Measurements from ENCODE around the gene ALDH1L1.

ALDH1L1 gene

DNA sequence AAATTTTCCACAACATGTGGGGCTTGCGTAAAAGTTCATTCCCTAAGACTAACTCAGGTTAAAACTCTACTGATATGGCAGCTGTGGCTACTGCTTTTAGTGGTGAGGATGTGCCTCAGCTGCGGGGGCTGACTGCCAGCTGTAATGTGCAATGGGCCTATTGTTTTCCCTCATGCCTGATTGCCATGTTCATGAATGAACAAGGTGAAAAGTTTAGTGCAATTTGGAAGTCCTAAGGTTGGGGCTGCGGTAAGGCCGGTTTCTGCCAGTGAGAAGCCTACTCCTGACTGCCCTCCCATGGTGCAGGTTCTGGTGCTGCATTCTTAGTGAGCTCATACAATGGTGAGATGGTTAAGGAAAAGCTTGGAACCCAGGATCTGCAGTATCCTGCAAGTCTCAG is 10.9 kb upstream of the ALDH1L1 start:
- no peak for FAIRE-seq

- FAIRE-seq, result no peak
These were observed 7.5 kb upstream of the ALDH1L1 start for GRCh38 chr3:126187920-126188319.

DNA sequence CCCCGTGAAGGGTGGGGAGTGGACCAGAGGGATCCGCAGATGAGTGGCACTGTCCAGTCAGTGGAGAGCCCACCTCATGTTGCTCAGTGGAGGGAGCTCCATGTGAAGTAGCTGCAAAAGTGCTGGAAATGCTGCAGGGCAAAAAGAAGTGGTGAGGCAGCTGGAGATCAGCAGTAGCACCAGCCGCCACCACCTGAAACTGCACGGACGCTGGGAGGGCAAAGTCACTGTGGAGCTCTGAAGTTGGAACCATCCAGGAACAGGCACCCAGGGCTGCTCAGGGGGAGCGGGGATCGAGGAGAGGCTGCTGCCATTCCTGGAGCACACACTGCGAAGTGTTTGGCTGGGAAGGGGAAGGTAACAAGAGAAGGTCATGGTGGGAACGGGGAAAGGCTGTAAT is 6.4 kb upstream of the ALDH1L1 start:
- FAIRE-seq, result no peak

GRCh38 chr3:126186271-126186670 is 5.9 kb upstream of the ALDH1L1 start:
- FAIRE-seq, result no peak

DNA sequence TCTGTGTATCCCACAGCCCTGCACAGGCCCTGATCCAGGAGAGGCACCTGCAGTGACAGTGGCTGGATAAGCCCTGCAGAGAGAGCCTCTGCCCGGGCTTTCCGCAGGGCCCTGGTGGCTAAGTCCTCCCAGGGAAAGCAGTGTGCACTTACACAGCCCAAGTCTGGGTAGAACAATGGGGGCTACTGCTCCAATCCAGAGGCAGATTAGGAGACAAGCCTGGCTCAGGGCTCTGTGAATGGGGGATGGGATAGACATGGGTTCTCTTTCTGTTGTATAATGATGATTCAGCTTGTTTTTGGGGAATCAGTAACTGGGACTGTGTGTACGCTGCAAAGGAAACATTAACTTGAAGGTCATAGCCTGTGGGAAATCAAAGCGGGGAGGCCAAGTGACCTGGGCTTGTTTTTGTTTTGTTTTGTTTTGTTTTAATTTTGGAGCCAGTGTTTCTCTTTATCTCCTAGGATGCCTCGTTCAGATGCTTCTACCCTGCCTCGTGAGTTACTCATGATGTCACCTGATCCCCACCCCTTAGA is 4.1 kb upstream of the ALDH1L1 start:
- no peak for FAIRE-seq

GRCh38 chr3:126181398-126181725 is 976 bp upstream of the ALDH1L1 start:
- FAIRE-seq, result no peak

- FAIRE-seq, result no peak
These were observed 435 bp downstream of the ALDH1L1 start for GRCh38 chr3:126179825-126180476.

DNA sequence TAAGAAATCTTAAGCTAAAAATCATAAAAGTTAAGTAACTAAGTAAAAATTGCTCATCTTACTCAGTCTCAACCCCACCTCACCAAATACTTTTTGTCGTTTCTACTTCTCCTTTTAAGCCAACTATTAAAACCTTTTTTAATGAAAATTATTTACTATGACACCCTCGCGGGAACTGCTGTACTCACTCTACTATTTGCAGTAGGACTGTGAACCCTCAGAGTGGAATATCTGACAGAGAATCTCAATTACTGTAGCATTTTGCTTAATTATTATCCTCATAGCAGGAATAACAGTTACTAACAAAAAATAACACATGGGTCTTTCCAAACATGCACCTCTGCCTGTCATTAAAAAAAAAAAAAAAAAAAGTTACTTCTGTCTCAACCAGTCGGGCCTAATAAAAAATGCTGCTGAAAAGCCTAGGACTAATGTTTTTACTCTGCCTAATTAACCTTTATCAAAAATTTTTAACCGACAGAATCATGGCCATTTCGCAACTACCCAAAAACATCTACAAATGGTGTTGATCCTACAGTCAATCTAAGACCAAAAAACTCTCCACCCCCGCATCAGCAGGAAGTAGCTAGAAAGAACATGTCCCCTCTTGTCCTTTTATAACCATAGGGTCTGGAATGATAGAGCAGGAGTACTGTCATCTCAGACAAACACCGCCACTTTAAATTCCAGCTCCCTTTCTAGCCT is 10.2 kb downstream of the ALDH1L1 start:
- no peak for FAIRE-seq

GRCh38 chr3:126167566-126167965 is 12.8 kb downstream of the ALDH1L1 start:
- no peak for FAIRE-seq

- FAIRE-seq, result no peak
These were observed 14.4 kb downstream of the ALDH1L1 start for GRCh38 chr3:126166009-126166408.

GRCh38 chr3:126161309-126161708 is 19.1 kb downstream of the ALDH1L1 start:
- FAIRE-seq, result no peak

DNA sequence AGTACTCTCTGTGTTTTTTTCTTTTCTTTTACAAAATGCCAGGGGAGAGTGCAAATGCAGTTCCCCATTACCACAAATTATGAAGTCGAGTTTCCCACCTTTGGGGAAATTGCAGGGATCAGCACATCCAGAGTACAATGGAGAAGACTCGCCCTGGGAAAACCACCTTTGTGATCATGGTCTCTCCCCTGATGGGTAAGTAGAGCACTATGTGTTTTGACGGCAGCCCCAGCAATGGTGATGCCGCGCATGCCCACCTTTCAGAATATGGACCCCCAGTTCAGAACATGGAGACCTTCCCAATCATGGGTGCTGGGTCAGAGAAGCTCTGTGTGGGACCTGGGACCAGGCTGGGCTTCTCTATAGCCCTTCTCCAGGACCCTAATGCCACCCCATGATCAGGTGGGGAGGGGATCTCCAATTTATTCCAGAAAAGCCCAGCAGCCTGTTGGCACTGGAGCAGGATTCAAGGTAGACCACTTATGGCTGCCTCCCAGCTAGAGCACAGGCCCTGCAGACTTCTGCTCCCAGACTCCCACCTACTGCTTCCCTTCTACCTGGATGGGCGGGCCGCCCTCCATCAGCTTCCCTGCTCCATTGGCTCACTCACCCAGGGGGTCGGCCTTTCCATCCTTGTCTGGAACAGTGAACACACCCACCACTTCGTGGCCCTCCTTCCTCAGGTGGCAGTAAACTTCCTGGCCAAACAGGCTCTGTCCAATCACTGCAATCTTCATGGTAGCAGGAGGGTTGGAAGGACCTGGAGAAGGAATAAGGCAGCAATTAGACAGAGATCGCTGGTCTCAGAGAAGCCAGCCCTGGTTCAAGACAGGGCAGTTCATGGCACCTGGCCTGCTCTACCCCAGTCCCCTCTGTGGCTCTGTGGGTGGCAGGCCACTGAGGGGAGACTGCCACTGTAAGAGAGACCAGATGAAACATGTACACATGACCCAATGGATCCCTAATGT is 19.9 kb downstream of the ALDH1L1 start:
- FAIRE-seq, result no peak

DNA sequence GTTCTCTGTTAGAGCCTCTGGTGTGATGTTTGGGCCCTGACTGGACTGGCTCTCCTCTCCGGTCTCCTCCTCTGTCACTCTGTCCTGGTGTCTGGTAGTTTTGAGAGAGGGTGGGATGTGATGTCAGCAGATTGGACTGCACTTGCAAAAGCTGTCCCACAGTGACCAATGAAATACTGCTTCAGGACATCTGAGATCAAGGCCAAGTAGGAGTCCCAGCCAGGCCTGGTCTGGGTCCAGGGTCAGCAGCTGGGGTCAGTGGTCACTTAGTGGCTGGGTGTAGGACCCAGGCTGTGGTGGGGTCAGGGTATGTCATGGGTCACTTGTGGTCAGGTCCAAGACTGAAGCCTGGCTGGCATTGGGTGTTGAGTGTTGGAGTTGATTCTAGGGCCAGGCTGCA is 20.9 kb downstream of the ALDH1L1 start:
- no peak for FAIRE-seq

- no peak for FAIRE-seq
These were observed 21.4 kb downstream of the ALDH1L1 start for GRCh38 chr3:126158912-126159454.

DNA sequence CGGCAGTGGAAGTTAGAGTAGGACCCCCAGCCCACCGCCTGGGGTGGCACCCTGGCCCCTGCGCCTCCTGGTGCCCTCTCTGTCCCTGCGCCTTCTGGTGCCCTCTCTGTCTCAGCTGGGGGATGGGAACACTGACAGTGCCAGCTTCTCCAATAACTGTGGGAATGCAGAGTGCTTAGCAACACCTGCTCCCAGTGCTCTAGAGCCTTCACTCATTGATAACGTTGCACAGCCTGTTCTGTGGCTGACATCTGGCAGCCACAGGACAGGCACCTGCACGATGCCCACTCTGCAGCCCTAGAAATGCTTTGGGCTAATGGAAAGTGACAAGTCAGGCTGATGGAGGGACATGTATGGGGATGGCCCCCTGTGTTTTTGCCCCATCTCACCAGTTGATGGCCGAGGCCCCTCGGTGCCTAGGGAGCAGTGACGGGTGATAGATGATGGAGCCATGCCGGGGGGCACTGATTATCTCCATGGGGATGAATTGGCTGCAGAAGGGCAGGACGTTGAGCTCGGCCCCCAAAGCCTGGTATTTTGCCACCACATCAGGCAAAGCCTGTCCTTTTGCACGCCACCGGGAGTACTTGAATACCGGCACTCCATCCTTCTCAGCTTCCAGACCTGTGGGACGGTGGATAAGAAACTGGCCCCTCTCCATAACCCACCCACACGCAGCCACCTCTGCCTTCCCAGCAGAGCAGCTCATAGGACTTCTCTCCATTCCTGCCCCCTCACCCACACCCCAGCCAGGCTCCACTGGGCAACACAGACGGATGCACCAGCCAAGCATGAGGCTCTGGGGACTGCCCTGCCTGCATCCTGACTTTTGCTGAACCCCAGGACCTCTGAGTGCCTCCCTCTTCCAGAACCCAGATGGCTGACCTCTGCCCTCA is 22.1 kb downstream of the ALDH1L1 start:
- no peak for FAIRE-seq

DNA sequence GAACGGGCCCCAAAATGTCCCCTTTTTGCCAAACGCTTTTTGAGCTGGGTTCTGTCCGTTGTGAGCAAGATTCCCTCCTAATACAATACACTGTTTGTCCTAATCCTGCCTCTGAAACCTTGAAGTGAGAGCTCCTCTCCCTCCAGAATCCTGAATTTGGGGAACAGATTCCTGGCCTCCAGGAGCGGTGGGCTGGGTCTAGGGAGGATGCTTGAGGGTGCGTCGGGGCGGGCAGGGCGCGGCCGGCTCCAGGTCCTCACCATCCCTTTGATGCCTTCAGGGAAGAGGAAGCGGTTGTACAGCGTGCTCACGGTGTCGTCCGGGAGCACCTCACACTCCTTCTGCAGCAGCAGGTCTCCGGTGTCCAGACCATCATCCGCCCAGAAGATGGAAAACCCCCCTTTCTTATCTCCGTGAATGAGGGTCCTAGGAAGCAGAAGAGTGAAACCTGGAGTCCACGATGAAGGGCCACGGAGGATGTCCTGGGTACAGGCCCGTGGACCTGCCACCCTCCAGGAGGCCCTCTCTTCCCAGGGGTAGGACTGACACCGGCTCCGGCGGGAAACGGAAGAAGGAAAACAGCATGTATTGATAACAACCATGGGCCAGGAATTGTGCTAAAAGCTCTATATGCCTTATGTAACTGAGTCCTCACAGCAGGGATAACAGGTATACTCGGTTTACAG is 23.2 kb downstream of the ALDH1L1 start:
- no peak for FAIRE-seq

DNA sequence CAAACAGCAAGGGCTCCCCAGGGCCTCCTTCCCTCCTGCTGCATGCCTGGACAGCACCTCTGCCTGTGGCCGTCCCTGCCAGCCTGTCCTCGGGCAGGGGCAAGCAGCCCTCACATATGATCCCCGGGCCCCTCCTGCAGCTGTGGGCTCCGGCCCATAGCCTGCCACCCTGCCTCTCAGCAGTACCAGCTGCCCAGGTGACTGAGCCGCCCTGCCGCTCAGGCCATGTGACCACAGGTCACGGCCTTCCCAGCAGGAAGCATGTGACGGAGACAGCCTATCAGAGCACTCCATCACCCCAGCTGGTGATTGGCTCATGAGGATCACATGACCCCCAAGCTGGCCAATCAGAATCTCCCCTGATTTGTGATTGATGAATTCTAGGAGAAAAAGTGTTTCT is 23.9 kb downstream of the ALDH1L1 start:
- FAIRE-seq, result no peak

DNA sequence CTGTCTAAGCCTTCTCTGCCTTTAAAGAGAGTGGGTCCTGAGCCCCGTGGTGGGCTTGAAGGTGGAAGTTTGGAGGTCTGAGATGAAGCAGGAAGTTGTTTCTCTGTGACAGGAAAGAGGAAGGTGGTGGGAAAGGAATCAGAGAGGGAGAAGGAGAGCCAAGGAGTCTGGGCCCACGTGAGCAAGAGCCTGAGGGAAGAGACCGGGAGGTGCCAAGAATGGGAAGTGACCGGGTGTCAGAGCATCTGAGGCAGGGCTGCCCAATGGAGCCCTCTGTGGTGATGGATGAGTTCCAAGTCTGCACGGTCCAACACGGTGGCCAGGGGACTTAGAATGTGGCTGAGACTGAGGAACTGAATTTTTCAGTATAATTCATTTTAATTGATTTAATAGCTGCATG is 24.6 kb downstream of the ALDH1L1 start:
- FAIRE-seq, result no peak

DNA sequence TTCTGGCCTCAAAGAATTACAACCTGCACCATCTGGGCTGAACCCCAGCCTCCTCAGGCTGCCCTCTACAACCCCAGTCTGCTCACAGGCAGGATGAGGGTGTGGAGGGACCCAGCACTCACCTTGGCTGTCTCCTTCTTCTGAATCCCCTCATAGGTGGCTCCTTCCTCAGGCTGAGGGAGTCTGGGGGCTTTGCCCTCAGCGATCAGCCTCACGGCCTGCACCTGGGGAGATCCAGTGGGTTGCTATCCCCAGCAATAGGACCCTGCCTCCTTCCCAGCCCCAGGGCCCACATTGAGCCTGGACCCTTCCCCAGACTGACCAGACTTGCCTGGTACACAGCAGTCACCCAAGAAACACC is 25.1 kb downstream of the ALDH1L1 start:
- FAIRE-seq, result no peak

- FAIRE-seq, result no peak
These were observed 25.8 kb downstream of the ALDH1L1 start for GRCh38 chr3:126154391-126155279.
